ENCODE data around the gene PRICKLE2. TPM values are rescaled to one million over a fixed set of nuclear protein-coding genes. Genes with fewer than 3 reads are reported as not detected.

Gene PRICKLE2
- total and polyA plus RNA-seq, 2 experiments from 2014 or later, result 8.5 to 30.3 TPM

DNA sequence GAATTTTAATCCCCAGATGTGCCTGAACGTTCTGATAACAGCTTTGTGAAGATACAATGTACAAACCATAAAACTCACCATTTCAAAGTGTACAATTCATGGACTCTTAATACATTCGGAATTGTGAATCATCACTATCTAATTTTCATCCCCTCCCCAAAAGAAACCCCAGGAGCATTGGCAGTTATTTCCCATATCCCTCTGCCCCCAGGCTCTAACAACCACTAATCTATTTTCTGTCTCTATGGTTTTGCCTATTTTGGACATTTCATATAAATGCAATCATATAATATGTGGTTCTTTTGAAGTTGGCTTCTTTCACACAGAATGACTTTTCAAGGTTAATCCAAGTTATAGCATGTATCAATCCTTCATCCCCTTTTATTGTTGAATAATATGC is 25.3 kb downstream of the PRICKLE2 start:
- H3K9me2 ChIP-seq (replicated peaks; ENCODE audit: insufficient read depth), result no peaks in the 10 kb centered on the region
- no peaks in the 10 kb centered on the region for H3K9me3 ChIP-seq (ENCODE audit: low read depth)
- H3K36me3 ChIP-seq (replicated peaks; ENCODE audit: insufficient read depth, low read depth), result no peaks in the 10 kb centered on the region
- no peak overlapping the region for H3K4me2 ChIP-seq
- H3K27ac ChIP-seq, result no peak overlapping the region
- no peak overlapping the region for H3K4me3 ChIP-seq
- peaks cover 2% of the 10 kb centered on the region for H3K4me1 ChIP-seq (ENCODE audit: insufficient read depth)
- H3K27me3 ChIP-seq, result no peaks in the 10 kb centered on the region
- H4K20me1 ChIP-seq (ENCODE audit: insufficient read depth, poor library complexity, severe bottlenecking), result no peaks in the 10 kb centered on the region
- peaks cover 63% of the 10 kb centered on the region for H3K79me2 ChIP-seq
- no peak for DNase-seq (ENCODE audit: low spot score)
- no peak overlapping the region for H2AFZ ChIP-seq
- TF ChIP-seq EZH2 (IDR thresholded peaks at IDR 0.05; ENCODE audit: borderline replicate concordance), result no peak
- TF ChIP-seq CTCF (IDR thresholded peaks at IDR 0.05; ENCODE audit: poor library complexity), result no peak
- TF ChIP-seq EZH2phosphoT487 (IDR thresholded peaks at IDR 0.05; ENCODE audit: low read depth, severe bottlenecking, unreplicated experiment), result no peak
- 65% methylated on average over 2 of the region's 2 CpGs for WGBS (ENCODE audit: low lambda C conversion rate, missing lambda C conversion rate)

DNA sequence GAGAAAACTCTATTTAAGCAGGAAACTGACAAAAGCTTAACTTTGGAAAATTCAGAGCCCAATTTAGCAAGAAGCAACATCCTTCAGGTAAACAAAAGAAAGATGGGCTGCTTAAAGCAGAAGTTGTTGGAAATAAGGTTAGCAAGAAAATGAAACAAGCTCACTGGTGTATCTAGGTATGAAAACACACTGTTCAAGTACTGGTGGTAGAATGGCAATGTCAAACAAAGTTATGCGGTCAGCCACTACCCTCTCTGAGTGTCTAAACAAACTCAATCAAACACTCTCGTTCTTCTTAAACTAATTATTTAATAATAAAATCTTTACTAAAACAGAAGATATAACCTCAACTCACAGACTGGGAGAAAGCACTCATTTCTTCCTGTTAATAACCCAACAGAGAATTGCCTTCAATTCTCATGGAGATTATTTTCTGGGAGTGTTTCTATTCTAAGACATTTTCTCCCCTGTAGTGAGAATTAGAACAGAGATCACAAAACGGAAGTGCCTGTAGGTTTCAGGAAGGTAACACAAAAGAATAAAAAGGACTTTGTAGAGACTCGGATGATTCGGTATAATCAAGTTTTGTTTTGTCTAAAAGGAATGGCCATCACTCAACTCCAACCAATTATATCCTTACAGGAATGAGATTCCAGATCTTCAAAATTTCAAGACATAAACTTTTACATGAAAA is 28.9 kb downstream of the PRICKLE2 start:
- no peak overlapping the region for H3K4me2 ChIP-seq
- no peak for DNase-seq (ENCODE audit: low spot score)
- H3K36me3 ChIP-seq (replicated peaks; ENCODE audit: insufficient read depth, low read depth), result no peaks in the 10 kb centered on the region
- no peak overlapping the region for H3K4me3 ChIP-seq
- H4K20me1 ChIP-seq (ENCODE audit: insufficient read depth, poor library complexity, severe bottlenecking), result no peaks in the 10 kb centered on the region
- H3K4me1 ChIP-seq (ENCODE audit: insufficient read depth), result peaks cover 2% of the 10 kb centered on the region
- H3K9me2 ChIP-seq (replicated peaks; ENCODE audit: insufficient read depth), result no peaks in the 10 kb centered on the region
- H3K79me2 ChIP-seq, result peaks cover 52% of the 10 kb centered on the region
- H3K9me3 ChIP-seq (ENCODE audit: low read depth), result no peaks in the 10 kb centered on the region
- H3K27ac ChIP-seq, result no peak overlapping the region
- TF ChIP-seq EZH2phosphoT487 (IDR thresholded peaks at IDR 0.05; ENCODE audit: low read depth, severe bottlenecking, unreplicated experiment) (no peak), EZH2 (IDR thresholded peaks at IDR 0.05; ENCODE audit: borderline replicate concordance) (no peak), CTCF (IDR thresholded peaks at IDR 0.05; ENCODE audit: poor library complexity) (no peak)
- no peaks in the 10 kb centered on the region for H3K27me3 ChIP-seq
- WGBS (ENCODE audit: low lambda C conversion rate, missing lambda C conversion rate), result 84% methylated on average over 5 of the region's 5 CpGs
- no peak overlapping the region for H2AFZ ChIP-seq

- H3K79me2 ChIP-seq, result peaks cover 47% of the 10 kb centered on the region
- TF ChIP-seq CTCF (IDR thresholded peaks at IDR 0.05; ENCODE audit: poor library complexity) (no peak), EZH2 (IDR thresholded peaks at IDR 0.05; ENCODE audit: borderline replicate concordance) (no peak), EZH2phosphoT487 (IDR thresholded peaks at IDR 0.05; ENCODE audit: low read depth, severe bottlenecking, unreplicated experiment) (no peak)
Measured at GRCh38 chr3:64195789-64196188, 29.5 kb downstream of the PRICKLE2 start.

More at GRCh38 chr3:64195789-64196188, 29.5 kb downstream of the PRICKLE2 start:
- Histone ChIP-seq H3K4me3 (no peak overlapping the region), H3K27ac (no peak overlapping the region), H3K4me2 (no peak overlapping the region), H3K36me3 (replicated peaks; ENCODE audit: insufficient read depth, low read depth) (no peaks in the 10 kb centered on the region), H2AFZ (no peak overlapping the region), H4K20me1 (ENCODE audit: insufficient read depth, poor library complexity, severe bottlenecking) (no peaks in the 10 kb centered on the region), H3K27me3 (no peaks in the 10 kb centered on the region), H3K9me2 (replicated peaks; ENCODE audit: insufficient read depth) (no peaks in the 10 kb centered on the region), H3K9me3 (ENCODE audit: low read depth) (no peaks in the 10 kb centered on the region), H3K4me1 (ENCODE audit: insufficient read depth) (peaks cover 4% of the 10 kb centered on the region)
- 63% methylated on average over 1 of the region's 1 CpG for WGBS (ENCODE audit: low lambda C conversion rate, missing lambda C conversion rate)
- no peak for DNase-seq (ENCODE audit: low spot score)

All from hepatocyte (in vitro differentiated cells).